ENCODE measurements around the gene HARBI1. TPM values are rescaled to one million over a fixed set of nuclear protein-coding genes. Genes with fewer than 3 reads are reported as not detected.

HARBI1 gene
- total and polyA plus RNA-seq, 2 donors (not counting 3 experiments of a cell fraction or from before 2014, with no cell fraction given), result 2.7 to 4.7 TPM

DNA sequence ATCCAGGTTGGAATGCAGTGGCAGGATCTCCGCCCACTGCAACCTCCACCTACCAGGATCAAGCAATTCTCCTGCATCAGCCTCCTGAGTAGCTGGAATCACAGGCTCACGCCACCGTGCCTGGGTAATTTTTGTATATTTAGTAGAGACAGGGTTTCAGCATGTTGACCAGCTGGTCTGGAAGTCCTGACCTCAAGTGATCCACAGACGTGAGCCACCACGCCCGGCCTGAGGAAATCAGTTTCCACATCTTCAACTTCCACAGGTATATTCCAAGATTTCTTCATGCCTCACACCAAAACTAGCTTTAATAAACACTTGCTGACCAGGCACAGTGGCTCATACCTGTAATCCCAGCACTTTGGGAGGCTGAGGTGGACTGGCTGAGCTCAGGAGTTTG lies 7.6 kb downstream of the HARBI1 start:
- Histone ChIP-seq H3K79me2 (ENCODE audit: control insufficient read depth, insufficient read depth, low read length) (no peaks in the 10 kb centered on the region), H4K20me1 (replicated peaks; ENCODE audit: control insufficient read depth, extremely low read depth, insufficient read depth, low read length) (no peaks in the 10 kb centered on the region), H3K9ac (replicated peaks; ENCODE audit: extremely low read depth, insufficient read depth, low read length) (no peak overlapping the region), H3K4me2 (ENCODE audit: insufficient read depth, low read length) (no peak overlapping the region), H3K36me3 (ENCODE audit: control insufficient read depth in 2 of 2, extremely low read depth in 1 of 2, insufficient read depth in 2 of 2, low read length in 2 of 2) (no peaks in the 10 kb centered on the region), H3K27ac (ENCODE audit: insufficient read depth, low read depth, low read length) (no peak overlapping the region), H3K27me3 (ENCODE audit: control insufficient read depth in 2 of 2, insufficient read depth in 2 of 2, low read length in 2 of 2) (no peaks in the 10 kb centered on the region), H3K4me1 (ENCODE audit: control insufficient read depth, extremely low read depth, insufficient read depth, low read length) (no peaks in the 10 kb centered on the region), H3K9me3 (replicated peaks; ENCODE audit: control insufficient read depth, insufficient read depth, low read length) (no peaks in the 10 kb centered on the region), H3K9me1 (replicated peaks; ENCODE audit: control insufficient read depth, extremely low read depth, insufficient read depth, low read length) (no peaks in the 10 kb centered on the region), H3K4me3 (replicated peaks in 1 of 3; ENCODE audit: insufficient read depth in 1 of 3, low read depth in 1 of 3, low read length in 3 of 3) (no peak overlapping the region), H2AFZ (ENCODE audit: low read depth, low read length) (no peak overlapping the region)
- no TSS peak for BruUV-seq (replicated peaks)
- FAIRE-seq (no peak), DNase-seq (ENCODE audit: low read depth, low spot score) (no peak)
- TF ChIP-seq POLR2A (IDR thresholded peaks at IDR 0.05; ENCODE audit: low read depth, low read length), result no peak
- TF ChIP-seq, protein P1, sequence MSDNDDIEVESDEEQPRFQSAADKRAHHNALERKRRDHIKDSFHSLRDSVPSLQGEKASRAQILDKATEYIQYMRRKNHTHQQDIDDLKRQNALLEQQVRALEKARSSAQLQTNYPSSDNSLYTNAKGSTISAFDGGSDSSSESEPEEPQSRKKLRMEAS (IDR thresholded peaks at IDR 0.05; ENCODE audit: insufficient read depth, insufficient read length), result no peak
- no peak for TF ChIP-seq FOS (IDR thresholded peaks at IDR 0.05; ENCODE audit: borderline replicate concordance, insufficient read depth, low read length)
- no peak for TF ChIP-seq EZH2 (IDR thresholded peaks at IDR 0.05; ENCODE audit: borderline replicate concordance, low read depth, low read length, severe bottlenecking)
- no peak for TF ChIP-seq GATA2 (IDR thresholded peaks at IDR 0.05; ENCODE audit: insufficient read depth, insufficient read length, low read depth, low read length)
- TF ChIP-seq JUN (IDR thresholded peaks at IDR 0.05; ENCODE audit: borderline replicate concordance, insufficient read depth, insufficient read length, low read depth), result no peak
- no peak for TF ChIP-seq POLR2AphosphoS5 (IDR thresholded peaks at IDR 0.05; ENCODE audit: insufficient read depth, low read depth, low read length)
- TF ChIP-seq, protein P2, sequence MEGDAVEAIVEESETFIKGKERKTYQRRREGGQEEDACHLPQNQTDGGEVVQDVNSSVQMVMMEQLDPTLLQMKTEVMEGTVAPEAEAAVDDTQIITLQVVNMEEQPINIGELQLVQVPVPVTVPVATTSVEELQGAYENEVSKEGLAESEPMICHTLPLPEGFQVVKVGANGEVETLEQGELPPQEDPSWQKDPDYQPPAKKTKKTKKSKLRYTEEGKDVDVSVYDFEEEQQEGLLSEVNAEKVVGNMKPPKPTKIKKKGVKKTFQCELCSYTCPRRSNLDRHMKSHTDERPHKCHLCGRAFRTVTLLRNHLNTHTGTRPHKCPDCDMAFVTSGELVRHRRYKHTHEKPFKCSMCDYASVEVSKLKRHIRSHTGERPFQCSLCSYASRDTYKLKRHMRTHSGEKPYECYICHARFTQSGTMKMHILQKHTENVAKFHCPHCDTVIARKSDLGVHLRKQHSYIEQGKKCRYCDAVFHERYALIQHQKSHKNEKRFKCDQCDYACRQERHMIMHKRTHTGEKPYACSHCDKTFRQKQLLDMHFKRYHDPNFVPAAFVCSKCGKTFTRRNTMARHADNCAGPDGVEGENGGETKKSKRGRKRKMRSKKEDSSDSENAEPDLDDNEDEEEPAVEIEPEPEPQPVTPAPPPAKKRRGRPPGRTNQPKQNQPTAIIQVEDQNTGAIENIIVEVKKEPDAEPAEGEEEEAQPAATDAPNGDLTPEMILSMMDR (IDR thresholded peaks at IDR 0.05; ENCODE audit: extremely low read depth in 1 of 2, insufficient read depth in 1 of 2, low read depth in 1 of 2, low read length in 2 of 2), result no peak
- TF ChIP-seq MYC (IDR thresholded peaks at IDR 0.05; ENCODE audit: low read depth, low read length), result no peak
- CTCF ChIA-PET, result interaction anchor here (0.7 to 2.3 kb wide), 2 partner anchors 8 to 54 kb away, joined by 3 to 8 read pairs; partner anchors contain the start of genes ATG13 and HARBI1
- dilution Hi-C loops (cut with MboI; ENCODE audit: extremely low pct_ligation_motif_present, low sequenced_read_pairs) (no loop called here), intact Hi-C loops (cut with micrococcal nuclease) (no loop called here)
- POLR2A ChIA-PET, result no interaction called here
